ENCODE measurements around the gene PSMD6.

Gene PSMD6

DNA sequence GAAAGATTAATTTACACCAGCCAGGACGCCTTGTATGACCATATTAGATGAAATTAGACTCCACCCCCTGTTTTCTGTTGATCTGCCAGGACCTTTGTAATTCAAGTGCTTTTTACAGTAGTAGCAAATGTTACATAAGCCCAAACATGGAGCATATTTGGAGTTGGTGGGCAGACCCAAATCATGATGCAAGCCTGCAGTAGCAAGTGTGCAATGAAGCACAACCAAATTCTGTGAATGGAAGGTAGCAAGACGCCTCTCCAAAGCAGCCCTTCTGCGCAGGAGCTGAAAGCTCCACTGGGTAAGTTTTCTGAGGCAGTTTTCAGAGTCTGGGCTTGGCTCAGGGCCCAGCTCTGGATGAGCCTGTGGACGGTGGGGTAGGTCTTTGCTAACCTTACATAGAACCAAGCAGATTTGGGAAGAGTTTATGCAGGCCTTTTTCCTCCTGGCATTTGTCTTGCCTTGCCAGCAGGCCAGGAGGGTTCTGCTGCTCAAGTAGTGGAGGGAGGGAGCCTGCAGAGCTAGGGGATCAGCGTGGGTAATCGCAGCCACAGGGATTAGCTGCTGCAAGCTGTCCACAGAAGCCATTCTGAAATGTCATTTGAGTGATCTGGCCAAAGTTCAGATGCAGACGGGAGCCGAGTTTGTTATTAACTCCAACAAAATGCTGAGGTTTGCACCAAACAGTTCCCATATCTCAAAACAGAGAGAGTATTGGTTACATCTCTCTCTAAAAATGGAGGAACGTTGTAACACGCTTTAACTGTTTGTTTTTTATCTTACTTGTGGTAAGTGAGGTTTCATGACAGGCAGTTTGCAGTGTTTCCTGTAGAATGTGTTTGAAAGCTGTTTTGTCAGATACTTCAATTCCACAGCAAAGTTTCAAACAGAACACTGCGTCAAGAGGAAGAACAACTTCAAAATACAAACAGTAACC, 55.4 kb downstream of the PSMD6 start:
- no peaks in the 10 kb centered on the region for H3K27me3 ChIP-seq
- TF ChIP-seq, protein P1, sequence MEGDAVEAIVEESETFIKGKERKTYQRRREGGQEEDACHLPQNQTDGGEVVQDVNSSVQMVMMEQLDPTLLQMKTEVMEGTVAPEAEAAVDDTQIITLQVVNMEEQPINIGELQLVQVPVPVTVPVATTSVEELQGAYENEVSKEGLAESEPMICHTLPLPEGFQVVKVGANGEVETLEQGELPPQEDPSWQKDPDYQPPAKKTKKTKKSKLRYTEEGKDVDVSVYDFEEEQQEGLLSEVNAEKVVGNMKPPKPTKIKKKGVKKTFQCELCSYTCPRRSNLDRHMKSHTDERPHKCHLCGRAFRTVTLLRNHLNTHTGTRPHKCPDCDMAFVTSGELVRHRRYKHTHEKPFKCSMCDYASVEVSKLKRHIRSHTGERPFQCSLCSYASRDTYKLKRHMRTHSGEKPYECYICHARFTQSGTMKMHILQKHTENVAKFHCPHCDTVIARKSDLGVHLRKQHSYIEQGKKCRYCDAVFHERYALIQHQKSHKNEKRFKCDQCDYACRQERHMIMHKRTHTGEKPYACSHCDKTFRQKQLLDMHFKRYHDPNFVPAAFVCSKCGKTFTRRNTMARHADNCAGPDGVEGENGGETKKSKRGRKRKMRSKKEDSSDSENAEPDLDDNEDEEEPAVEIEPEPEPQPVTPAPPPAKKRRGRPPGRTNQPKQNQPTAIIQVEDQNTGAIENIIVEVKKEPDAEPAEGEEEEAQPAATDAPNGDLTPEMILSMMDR (IDR thresholded peaks at IDR 0.05), result no peak
- peak overlapping the region; percentile 18 to 24 for H3K4me3 ChIP-seq (ENCODE audit: low read depth in 1 of 2, low read length in 1 of 2)
- peak overlapping the region; percentile 91 for H3K27ac ChIP-seq
- H3K4me1 ChIP-seq (ENCODE audit: control insufficient read depth in 1 of 2, insufficient read depth in 1 of 2, low read depth in 1 of 2, low read length in 1 of 2), result peaks cover 54 to 62% of the 10 kb centered on the region in 2 experiments
- H3K36me3 ChIP-seq, result no peaks in the 10 kb centered on the region
- no peaks in the 10 kb centered on the region for H3K9me3 ChIP-seq

DNA sequence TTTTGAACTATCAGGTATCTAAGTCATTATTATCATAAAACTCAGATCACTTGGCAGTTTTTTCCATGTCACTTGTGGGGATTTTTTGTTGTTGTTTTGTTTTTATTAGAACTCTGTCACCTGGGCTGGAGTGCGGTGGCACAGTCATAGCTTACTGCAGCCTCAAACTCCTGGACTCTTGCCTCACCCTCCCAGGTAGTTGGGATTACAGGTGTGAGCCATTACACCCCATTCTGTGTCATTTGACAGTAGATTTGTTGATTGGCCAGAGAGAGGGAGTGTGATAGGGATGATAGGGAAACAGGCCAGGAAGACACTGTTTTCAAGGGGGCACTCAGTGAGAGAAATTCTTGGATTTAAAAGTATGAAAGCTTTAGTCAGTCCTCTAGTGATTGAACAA, 56.4 kb downstream of the PSMD6 start:
- Histone ChIP-seq H3K36me3 (no peaks in the 10 kb centered on the region), H3K4me1 (ENCODE audit: control insufficient read depth in 1 of 2, insufficient read depth in 1 of 2, low read depth in 1 of 2, low read length in 1 of 2) (peaks cover 55 to 68% of the 10 kb centered on the region in 2 experiments), H3K4me3 (ENCODE audit: low read depth in 1 of 2, low read length in 1 of 2) (no peak overlapping the region), H3K27ac (peak overlapping the region; percentile 91), H3K9me3 (no peaks in the 10 kb centered on the region), H3K27me3 (no peaks in the 10 kb centered on the region)
- TF ChIP-seq, protein P1 (IDR thresholded peaks at IDR 0.05), result no peak

DNA sequence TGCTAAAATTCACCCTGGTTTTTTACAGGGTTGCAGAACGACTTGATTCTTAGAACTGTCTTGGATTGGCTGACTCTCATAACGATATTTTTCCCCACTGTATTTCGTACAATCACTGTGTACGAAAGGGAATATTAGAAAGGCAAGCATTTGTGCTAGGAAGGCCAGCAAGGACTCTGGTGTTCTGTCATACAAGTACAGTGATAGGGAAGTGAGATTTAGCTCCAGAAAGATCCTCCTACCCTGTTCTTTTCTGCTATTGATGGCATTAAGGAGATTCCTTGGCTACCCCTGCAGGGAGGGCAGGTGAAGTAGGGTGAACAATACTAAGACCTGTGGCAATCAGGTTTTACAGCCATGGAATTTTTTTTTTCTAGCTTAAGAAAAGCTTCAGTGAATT, 57.3 kb downstream of the PSMD6 start:
- Histone ChIP-seq H3K27me3 (no peaks in the 10 kb centered on the region), H3K9me3 (no peaks in the 10 kb centered on the region), H3K4me3 (ENCODE audit: low read depth in 1 of 2, low read length in 1 of 2) (no peak overlapping the region), H3K36me3 (no peaks in the 10 kb centered on the region), H3K4me1 (ENCODE audit: control insufficient read depth in 1 of 2, insufficient read depth in 1 of 2, low read depth in 1 of 2, low read length in 1 of 2) (peaks cover 60 to 73% of the 10 kb centered on the region in 2 experiments), H3K27ac (no peak overlapping the region)
- TF ChIP-seq, protein P1 (IDR thresholded peaks at IDR 0.05), result no peak

DNA sequence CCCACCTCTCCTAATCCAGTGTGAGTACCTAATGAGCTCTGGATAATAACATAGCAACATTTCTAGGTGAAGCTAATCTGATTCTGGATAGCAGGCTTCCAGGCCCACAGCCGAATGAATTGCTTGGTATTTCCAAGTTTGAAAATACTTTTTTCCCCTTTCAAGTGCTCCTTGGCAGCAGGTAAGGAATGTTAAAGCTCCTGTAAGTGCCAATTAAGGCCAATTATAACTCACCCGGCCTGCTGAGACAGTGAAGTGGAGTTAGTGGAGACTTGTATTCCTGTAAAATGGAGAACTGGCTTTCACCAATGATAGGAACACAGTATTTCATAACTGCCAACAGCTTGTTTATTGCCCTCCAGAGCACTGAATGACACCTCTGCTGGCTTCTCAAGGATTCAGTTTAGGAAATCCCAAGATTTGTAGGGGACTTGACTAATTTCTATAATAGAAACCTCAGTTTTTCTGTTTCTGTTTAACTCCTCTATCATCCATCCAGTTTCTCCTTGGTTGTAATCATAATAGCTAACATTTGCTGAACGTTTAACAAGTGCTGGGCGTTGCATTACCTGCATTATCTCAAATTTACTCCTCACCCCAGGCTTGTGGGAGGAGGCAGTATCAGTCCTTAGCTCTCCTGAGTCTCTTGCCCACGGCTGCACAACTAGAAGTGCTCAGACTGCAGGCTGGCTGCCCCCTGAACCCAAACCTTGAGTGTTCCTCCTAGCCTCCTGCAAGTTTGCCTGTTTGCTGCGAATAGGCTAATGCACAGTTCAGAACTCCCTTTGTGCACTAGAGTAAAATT, 58.4 kb downstream of the PSMD6 start:
- Histone ChIP-seq H3K27me3 (no peaks in the 10 kb centered on the region), H3K36me3 (no peaks in the 10 kb centered on the region), H3K4me1 (ENCODE audit: control insufficient read depth in 1 of 2, insufficient read depth in 1 of 2, low read depth in 1 of 2, low read length in 1 of 2) (peaks cover 60 to 73% of the 10 kb centered on the region in 2 experiments), H3K9me3 (no peaks in the 10 kb centered on the region), H3K27ac (peak overlapping the region; percentile 61), H3K4me3 (ENCODE audit: low read depth in 1 of 2, low read length in 1 of 2) (no peak overlapping the region)
- TF ChIP-seq, protein P1 (IDR thresholded peaks at IDR 0.05), result no peak

DNA sequence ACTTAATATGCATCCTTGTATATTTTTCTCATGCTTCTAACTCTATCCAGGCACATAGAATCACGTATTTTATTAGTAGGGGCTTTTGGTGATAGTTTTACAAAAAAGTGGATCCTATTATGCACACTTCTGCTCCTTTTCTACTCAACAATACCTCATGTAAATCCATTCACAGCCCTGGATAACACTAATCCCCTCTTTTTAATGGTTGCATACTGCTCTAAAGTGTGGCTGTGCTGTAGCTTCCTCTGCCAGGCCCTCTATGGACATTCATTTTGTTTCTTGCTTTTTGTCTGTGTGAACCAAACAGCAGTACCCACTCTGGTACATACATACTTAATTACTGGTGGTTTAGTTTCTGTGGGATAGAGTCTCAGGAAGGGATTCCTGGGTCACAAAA, 59.8 kb downstream of the PSMD6 start:
- peak overlapping the region; percentile 9 for H3K27ac ChIP-seq
- TF ChIP-seq, protein P1 (IDR thresholded peaks at IDR 0.05), result no peak
- no peaks in the 10 kb centered on the region for H3K27me3 ChIP-seq
- no peak overlapping the region for H3K4me3 ChIP-seq (ENCODE audit: low read depth in 1 of 2, low read length in 1 of 2)
- peaks cover 47 to 62% of the 10 kb centered on the region in 2 experiments for H3K4me1 ChIP-seq (ENCODE audit: control insufficient read depth in 1 of 2, insufficient read depth in 1 of 2, low read depth in 1 of 2, low read length in 1 of 2)
- H3K36me3 ChIP-seq, result no peaks in the 10 kb centered on the region
- no peaks in the 10 kb centered on the region for H3K9me3 ChIP-seq
